SU-DHL-6 (cell line): ENCODE measurements around the gene NAT14.

Source experiments
- H2AFZ ChIP-seq: fragments of 200-600 bp; sonication (generic); 2 replicates; pipeline ENCODE4 v1.6.1; 2014; ENCODE audit warnings: low read depth, mild to moderate bottlenecking, moderate library complexity, mixed read lengths, antibody characterized with exemption, low read length; ENCODE audit not compliant: severe bottlenecking
- H3F3A ChIP-seq: fragments of 200-600 bp; shearing (Covaris generic); 2 replicates; pipeline ENCODE4 v1.6.0; 2016; ENCODE audit warnings: antibody characterized with exemption, mild to moderate bottlenecking; ENCODE audit not compliant: insufficient read depth
- H3K27ac ChIP-seq: fragments of 200-600 bp; sonication (generic); 2 replicates; pipeline ENCODE4 v1.5.1; 2016; ENCODE audit warnings: low read depth, mild to moderate bottlenecking, low read length, moderate library complexity, mixed read lengths
- H3K27me3 ChIP-seq: fragments of 200-600 bp; sonication (generic), shearing (Covaris generic); 2 replicates; pipeline ENCODE4 v1.6.0; 2014; ENCODE audit warnings: mild to moderate bottlenecking, low read length
- H3K36me3 ChIP-seq: fragments of 200-600 bp; sonication (generic); 2 replicates; pipeline ENCODE4 v1.6.1; 2014; ENCODE audit warnings: mild to moderate bottlenecking, low read length, mixed read lengths
- H3K4me2 ChIP-seq: fragments of 300-600, 200-600 bp; shearing (Covaris generic), sonication (generic); 2 replicates; pipeline ENCODE4 v1.6.0; 2014; ENCODE audit warnings: low read length, low read depth, mild to moderate bottlenecking; ENCODE audit not compliant: poor library complexity, severe bottlenecking
- H3K4me3 ChIP-seq: fragments of 200-600 bp; sonication (generic); 2 replicates; pipeline ENCODE4 v1.5.1; 2014; ENCODE audit warnings: antibody characterized with exemption, low read length, mild to moderate bottlenecking, mixed read lengths; ENCODE audit not compliant: insufficient read depth, poor library complexity, severe bottlenecking
- H3K79me2 ChIP-seq: fragments of 200-600 bp; sonication (generic); 2 replicates; pipeline ENCODE4 v1.6.1; 2014; ENCODE audit warnings: mild to moderate bottlenecking, low read length, moderate library complexity; ENCODE audit not compliant: insufficient read depth
- H3K9ac ChIP-seq: fragments of 200-600 bp; sonication (generic); 2 replicates; pipeline ENCODE4 v1.7.0; 2014; ENCODE audit warnings: mild to moderate bottlenecking, low read length
- H3K9me2 ChIP-seq: fragments of 200-600 bp; sonication (generic); replicated peaks from 2 replicates; pipeline ENCODE4 v1.6.1; 2014; ENCODE audit warnings: low read length; ENCODE audit not compliant: insufficient read depth
- H3K9me3 ChIP-seq: fragments of 200-600 bp; sonication (generic); 2 replicates; pipeline ENCODE4 v1.6.1; 2014; ENCODE audit warnings: low read length, mixed read lengths; ENCODE audit not compliant: insufficient read depth
- H4K20me1 ChIP-seq: fragments of 200-600 bp; sonication (generic); 2 replicates; pipeline ENCODE4 v1.6.1; 2014; ENCODE audit warnings: low read depth, mild to moderate bottlenecking, antibody characterized with exemption, low read length, moderate library complexity, mixed read lengths
- CTCF ChIP-seq: fragments of 200-600 bp; sonication (generic); IDR thresholded peaks from one replicate; pipeline ENCODE4 v1.5.1; 2017; ENCODE audit warnings: antibody characterized with exemption, mild to moderate bottlenecking, low read length, moderate library complexity; ENCODE audit not compliant: insufficient read depth, poor library complexity, severe bottlenecking
- EZH2phosphoT487 ChIP-seq: fragments of 200-600 bp; sonication (generic), shearing (Covaris generic); conservative IDR thresholded peaks from 2 replicates; pipeline ENCODE4 v1.6.1; 2018; ENCODE audit warnings: mild to moderate bottlenecking, antibody characterized with exemption, low read length, moderate library complexity, mixed read lengths

Gene NAT14

GRCh38 chr19:55464662-55465054 is 20.3 kb upstream of the NAT14 start, which contains the start of gene C19orf85:
TSS of gene C19orf85 (minus strand) at chr19:55464751. CDS start at chr19:55464554, 197 bp downstream.
- no peak within 1 kb of the TSS for H2AFZ ChIP-seq
- H3K9ac ChIP-seq: no peak within 1 kb of the TSS
- no peak for TF ChIP-seq CTCF
- TF ChIP-seq EZH2phosphoT487: no peak
- H3K27ac ChIP-seq: no peak within 1 kb of the TSS
- peaks cover 9% of the 10 kb centered on the region; the same call in 1 of the 2 replicates for H3K79me2 ChIP-seq
- no peak within 1 kb of the TSS for H3K4me3 ChIP-seq
- no peaks in the 10 kb centered on the region for H3K27me3 ChIP-seq
- no peaks in the 10 kb centered on the region for H3K9me3 ChIP-seq
- no peaks in the 10 kb centered on the region for H3K36me3 ChIP-seq
- peaks cover 9% of the 10 kb centered on the region; the same call in 1 of the 2 replicates for H3F3A ChIP-seq
- no peaks in the 10 kb centered on the region for H4K20me1 ChIP-seq
- H3K4me2 ChIP-seq: no peak within 1 kb of the TSS
- no peaks in the 10 kb centered on the region for H3K9me2 ChIP-seq

- Histone ChIP-seq H3K27ac (no peak overlapping the region), H3K9ac (no peak overlapping the region), H2AFZ (no peak overlapping the region), H3K79me2 (peaks cover 2% of the 10 kb centered on the region; the same call in 1 of the 2 replicates), H3K9me2 (no peaks in the 10 kb centered on the region), H4K20me1 (no peaks in the 10 kb centered on the region), H3K4me2 (no peak overlapping the region), H3K27me3 (no peaks in the 10 kb centered on the region), H3K4me3 (no peak overlapping the region), H3F3A (peaks cover 2% of the 10 kb centered on the region; the same call in 1 of the 2 replicates), H3K36me3 (no peaks in the 10 kb centered on the region), H3K9me3 (no peaks in the 10 kb centered on the region)
- TF ChIP-seq CTCF (no peak), EZH2phosphoT487 (no peak)
These were observed 19.3 kb upstream of the NAT14 start for GRCh38 chr19:55465460-55466240.

GRCh38 chr19:55466241-55466614 is 18.8 kb upstream of the NAT14 start:
- H3K9ac ChIP-seq: no peak overlapping the region
- TF ChIP-seq CTCF (no peak), EZH2phosphoT487 (no peak)
- no peaks in the 10 kb centered on the region for H3F3A ChIP-seq
- H3K79me2 ChIP-seq: no peaks in the 10 kb centered on the region
- no peaks in the 10 kb centered on the region for H3K27me3 ChIP-seq
- no peak overlapping the region for H2AFZ ChIP-seq
- H3K4me3 ChIP-seq: no peak overlapping the region
- H3K36me3 ChIP-seq: no peaks in the 10 kb centered on the region
- H3K27ac ChIP-seq: no peak overlapping the region
- H4K20me1 ChIP-seq: no peaks in the 10 kb centered on the region
- H3K9me3 ChIP-seq: no peaks in the 10 kb centered on the region
- H3K9me2 ChIP-seq: no peaks in the 10 kb centered on the region
- H3K4me2 ChIP-seq: no peak overlapping the region
